ENCODE measurements around the gene CDH15.
A peak's percentile ranks its signal among the peaks of the same experiment; 100 is the strongest.

Gene CDH15
- total RNA-seq: 0 to 0.11 (median 0) reads per million in 3 experiments

GRCh38 chr16:89171216-89172170 lies at the start of gene CDH15:
Gene CDH15 (plus strand): TSS chr16:89171748. CDS start chr16:89171832, 84 bp downstream.
- peak; percentile 91 for DNase-seq

GRCh38 chr16:89122322-89122851 lies 49.2 kb upstream of the CDH15 start:
- DNase-seq: peak; percentile 79

GRCh38 chr16:89123001-89123830 lies 48.3 kb upstream of the CDH15 start:
- DNase-seq: no peak

GRCh38 chr16:89123831-89124100 lies 47.8 kb upstream of the CDH15 start:
- no peak for DNase-seq

- no peak for DNase-seq
These were observed 42.2 kb upstream of the CDH15 start for GRCh38 chr16:89129378-89129777.

- no peak for DNase-seq
These were observed 41.1 kb upstream of the CDH15 start for GRCh38 chr16:89130448-89130847.

- no peak for DNase-seq
These were observed 39.8 kb upstream of the CDH15 start for GRCh38 chr16:89131783-89132182.

- DNase-seq: no peak
These were observed 39.1 kb upstream of the CDH15 start for GRCh38 chr16:89132194-89133005.

GRCh38 chr16:89133457-89134127 lies 38.0 kb upstream of the CDH15 start:
- no peak for DNase-seq

- no peak for DNase-seq
These were observed 37.3 kb upstream of the CDH15 start for GRCh38 chr16:89134269-89134668.

- DNase-seq: no peak
These were observed 36.4 kb upstream of the CDH15 start for GRCh38 chr16:89135166-89135565.

- no peak for DNase-seq
These were observed 35.4 kb upstream of the CDH15 start for GRCh38 chr16:89135971-89136765.

- DNase-seq: no peak
These were observed 34.6 kb upstream of the CDH15 start for GRCh38 chr16:89136931-89137330.

GRCh38 chr16:89137666-89138512 lies 33.7 kb upstream of the CDH15 start:
- no peak for DNase-seq

- DNase-seq: no peak
These were observed 33.1 kb upstream of the CDH15 start for GRCh38 chr16:89138513-89138795.

- DNase-seq: no peak
These were observed 32.6 kb upstream of the CDH15 start for GRCh38 chr16:89138843-89139520.

GRCh38 chr16:89139907-89140361 lies 31.6 kb upstream of the CDH15 start:
- no peak for DNase-seq

- no peak for DNase-seq
These were observed 31.1 kb upstream of the CDH15 start for GRCh38 chr16:89140401-89140800.

- no peak for DNase-seq
These were observed 30.3 kb upstream of the CDH15 start for GRCh38 chr16:89140981-89141883.
